HG03159 (cell line): ENCODE results near the gene CDKN1C.
A peak's percentile ranks its signal among the peaks of the same experiment; 100 is the strongest.

ENCODE experiments used
- ATAC-seq: cut with Tn5 transposase; IDR thresholded peaks from one replicate; pipeline ENCODE4 v1.9.1; 2021; ENCODE audit warnings: mild to moderate bottlenecking, moderate library complexity; ENCODE audit not compliant: unreplicated experiment

The CDKN1C gene

DNA sequence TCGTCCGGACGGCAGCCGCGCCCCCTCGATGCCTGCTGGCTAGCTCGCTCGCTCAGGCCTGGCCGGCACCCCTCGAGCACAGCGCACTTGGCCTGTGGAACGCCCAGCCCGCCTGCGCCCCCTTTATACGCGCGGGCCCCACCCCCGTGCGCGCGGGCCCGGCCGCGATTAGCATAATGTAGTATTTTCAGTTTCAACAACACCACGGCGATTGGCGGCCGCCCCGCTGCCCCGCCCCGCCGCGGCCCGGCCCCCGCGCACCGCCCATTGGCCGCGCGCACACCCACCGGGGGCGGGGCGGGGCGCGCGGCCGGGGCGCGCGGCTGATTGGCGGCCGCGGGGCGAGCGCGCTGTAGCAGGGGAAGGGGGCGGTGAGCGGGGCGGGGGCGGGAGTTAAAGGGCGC, at the start of gene CDKN1C:
TSS of gene CDKN1C (minus strand) at position 98 of the 404 bp plus-strand sequence. CDS start 319 bp downstream, outside the sequence.
- peak; percentile 82 for ATAC-seq

DNA sequence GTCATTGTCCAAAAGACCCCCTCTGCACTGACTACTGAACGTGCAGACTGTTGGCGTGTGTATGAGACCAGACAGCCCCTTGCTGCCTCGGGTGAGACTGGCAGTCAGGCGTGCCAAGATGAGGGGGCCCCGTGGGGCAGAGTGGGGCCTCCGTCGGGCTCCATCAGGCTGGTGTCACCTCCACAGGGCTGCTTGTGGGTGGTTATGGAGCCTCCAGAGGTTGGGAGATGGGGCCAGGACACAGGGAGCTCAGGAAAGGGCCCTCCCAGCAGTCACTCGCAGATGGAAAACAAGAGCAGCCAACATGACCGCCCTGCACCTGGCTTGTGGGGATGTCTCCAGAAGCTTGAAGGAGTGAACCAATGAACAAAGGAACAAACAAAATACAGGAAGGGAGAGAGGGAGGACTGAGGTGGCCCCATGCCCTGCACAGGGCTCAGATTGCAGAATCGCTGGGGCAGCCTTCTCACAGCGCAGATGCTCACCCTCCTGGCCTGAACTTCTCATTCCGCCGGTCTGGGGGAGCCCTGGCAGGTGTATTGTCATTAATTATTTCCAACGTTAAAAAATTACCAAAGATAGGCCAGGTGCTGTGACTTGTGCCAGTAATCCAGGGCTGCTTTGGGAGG, 49.1 kb upstream of the CDKN1C start:
- no peak for ATAC-seq

DNA sequence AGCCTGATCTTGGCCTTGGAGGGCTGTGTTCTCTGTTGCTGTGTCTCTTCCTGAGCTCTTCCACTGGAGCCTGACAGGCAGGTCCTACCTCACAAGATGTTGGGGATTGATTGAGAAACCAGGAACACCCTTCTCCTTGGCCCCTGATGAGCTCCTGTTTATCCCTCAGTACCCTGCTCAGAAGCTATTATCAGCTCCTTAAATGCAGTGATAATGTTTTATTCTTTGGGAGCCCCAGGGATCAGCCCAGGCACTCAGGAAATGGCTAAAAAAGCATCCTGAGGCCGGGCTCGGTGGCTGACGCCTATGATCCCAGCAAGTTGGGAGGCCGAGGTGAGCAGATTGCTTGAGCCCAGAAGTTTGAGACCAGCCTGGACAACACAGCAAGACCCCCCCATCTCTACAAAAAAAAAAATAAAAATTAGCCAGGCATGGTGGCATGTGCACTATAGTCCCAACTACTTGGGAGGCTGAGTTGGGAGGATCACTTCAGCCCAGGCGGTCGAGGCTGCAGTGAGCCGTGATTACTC, 48.5 kb upstream of the CDKN1C start:
- no peak for ATAC-seq

DNA sequence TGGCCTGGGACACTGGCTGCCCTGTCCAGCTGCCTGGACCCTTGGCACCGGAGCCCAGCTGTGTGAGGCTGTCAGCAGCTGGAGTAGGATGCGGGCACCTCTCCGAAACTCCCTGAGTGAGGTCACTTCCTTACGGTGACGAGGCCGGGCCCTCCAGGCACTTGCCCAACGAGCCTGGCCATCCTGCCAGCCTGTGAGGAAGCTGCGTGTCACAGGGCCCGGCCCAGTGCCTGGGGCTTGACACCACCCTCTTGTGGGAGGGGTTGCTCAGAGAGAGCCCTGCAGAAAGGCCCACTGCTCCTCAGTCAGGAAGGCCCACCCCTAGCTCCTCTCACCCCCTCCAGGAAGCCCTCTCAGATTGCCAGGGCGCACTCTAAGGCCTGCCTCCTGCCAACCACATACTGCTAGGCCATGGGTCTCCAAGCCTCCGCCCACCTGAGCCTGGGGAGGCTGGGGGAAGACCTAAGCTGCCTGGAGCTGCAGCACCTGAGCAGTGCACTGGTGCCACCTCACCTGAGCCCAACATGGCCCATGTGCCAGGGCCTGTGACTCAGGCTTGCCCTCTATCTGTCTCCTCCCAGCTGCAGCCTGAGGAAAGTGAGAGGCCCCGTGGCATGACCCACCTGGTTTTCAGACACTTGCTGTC, 47.9 kb upstream of the CDKN1C start:
- no peak for ATAC-seq

DNA sequence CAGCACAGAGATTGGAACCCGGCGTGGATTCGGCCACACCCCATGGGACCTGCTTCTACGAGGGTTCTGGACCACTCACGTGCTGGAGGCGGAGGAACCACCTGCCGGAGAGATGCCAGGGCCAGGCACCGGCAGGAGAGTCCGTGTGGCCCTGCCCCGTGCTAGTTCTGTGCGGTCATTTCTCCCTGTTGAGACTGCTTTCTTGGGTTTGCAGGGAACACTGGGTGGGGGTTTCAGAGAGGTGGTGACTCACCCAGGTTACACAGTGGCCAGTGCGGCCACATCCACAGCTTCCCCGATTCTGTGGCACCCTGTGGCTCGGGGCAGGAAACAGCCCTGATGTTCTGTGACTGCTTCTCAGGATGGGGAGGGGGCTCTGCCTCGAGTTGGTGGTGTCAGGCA, 47.3 kb upstream of the CDKN1C start:
- no peak for ATAC-seq

DNA sequence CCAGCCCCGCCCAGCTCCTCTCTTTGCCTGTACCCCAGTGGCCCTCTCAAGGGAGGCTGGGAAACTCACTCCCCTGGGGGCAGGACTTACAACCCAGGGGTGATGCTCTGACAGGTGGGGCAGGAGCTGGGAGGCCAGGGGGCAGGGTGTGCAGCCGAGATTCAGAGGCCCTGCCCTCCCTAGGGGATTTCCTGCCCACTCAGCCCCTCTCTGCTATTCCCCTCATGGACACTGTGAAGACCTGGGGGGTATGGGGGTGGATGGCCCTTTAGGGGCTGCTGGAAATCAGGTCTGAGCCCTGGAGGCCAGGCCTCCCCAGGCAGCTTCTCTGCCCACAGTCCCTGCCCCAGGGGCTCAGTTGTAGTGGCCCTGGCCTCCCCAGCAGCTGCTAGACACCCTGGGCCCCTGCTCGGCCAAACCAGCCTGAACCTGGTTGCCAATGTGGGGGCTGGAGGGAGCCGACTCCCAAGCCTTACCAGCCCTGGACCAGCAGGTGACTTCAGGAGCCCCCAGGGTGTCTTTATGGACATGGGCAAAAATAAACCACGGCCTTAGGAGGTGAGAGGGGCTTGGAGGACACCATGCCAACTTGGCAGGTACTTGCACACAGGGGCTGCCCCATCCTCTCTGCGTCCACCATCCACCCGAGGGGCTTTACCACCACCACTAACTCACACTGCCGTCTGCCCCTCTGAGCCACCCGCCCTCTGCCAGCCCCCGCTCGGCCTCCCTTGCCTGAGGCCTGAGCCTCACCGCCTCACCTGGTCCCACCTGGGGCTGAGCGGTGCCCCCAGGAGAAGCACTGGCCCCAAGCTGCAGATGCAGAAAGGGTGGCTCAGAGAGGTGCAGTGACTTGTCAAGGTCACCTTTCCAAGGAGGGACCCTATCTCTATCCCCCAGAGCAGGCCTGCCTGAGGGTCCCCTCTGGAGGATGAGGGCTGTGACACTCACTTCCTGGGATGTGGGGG, 46.5 kb upstream of the CDKN1C start:
- ATAC-seq = no peak

DNA sequence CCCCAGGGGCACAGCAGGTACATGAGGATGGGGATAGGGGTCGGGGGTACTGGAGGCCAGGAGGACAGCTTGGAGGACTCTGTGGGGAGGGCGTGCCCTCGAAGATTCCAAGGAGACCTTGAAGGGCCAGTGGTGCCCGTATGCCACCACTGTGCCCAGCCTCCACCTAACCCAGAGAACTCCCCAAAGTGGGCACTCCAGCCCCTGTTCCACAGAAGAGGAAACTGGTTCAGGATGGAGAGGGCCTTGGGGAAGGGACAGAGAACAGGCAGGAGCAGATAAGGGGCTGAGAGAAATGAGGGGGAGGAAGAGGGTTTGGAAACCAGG, 45.8 kb upstream of the CDKN1C start:
- no peak for ATAC-seq

DNA sequence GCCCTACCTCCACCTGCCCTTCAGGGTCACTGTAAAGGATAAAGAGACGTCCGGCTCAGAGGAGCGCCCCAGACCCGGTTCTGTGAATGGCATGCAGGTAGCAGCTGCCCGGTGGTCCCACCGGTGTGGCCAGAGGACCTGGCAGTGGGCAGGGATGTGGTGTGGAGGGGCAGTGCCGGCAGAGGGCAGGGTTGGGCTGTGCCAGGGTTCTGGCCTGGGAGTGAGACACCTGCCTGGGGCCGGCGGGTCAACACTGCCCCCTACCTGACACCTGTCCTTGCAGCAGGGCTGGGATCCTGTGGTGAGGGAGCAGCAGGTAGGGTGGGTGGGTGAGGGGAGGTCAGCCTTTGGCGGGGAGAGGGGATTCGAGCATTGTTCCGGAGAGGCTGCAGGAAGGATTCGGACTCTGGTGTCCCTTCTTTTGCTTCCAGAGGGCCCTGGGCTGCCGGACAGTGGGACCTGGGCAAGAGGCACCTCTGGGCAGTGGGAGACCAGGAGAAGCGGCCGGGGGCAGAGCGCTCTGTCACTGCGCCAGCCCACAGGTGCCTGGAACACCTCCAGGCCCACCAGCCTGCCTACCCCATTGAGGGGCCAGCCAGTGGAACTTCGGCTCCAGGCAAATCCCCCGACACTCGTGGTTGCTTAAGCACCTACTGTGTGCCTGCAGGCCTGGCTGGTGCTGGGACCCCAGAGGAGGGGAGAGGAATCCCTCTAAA, 45.3 kb upstream of the CDKN1C start:
- ATAC-seq = no peak

DNA sequence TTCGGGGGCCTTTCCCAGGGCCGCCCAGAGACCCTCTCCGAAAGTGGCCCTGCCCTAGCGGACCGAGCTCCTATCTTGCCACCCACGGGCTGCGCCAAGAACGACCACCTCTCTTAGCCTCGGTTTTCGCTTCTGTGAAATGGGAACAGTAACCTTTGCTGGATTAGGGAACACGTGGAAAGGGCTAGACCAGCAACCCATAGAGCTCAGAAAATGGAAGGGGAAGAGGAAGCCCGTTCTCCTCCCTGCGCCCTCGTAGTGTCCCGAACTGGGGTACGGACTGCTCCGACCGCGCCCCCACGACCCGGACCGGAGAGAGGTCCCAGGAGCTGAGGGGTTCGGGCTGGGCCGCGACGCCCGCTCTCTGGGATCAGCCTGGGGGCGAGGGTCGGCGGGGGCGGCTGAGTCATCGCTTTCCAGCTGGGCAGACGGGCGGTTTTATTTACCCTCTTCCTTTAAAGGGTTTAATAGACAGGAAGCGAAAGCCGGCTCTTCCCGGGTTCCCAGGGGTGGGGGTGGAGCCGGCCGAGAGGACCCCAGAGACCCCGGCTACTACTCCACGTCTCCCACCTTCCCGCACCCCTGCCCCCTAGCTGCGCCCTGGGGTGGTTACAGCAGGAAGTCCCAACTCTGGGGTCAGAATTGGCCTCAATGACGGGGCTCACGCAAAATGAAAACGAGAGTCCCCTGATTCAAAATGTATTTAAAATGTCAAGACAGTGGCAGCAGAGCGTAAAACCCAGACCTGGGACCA, 44.6 kb upstream of the CDKN1C start:
- no peak for ATAC-seq

DNA sequence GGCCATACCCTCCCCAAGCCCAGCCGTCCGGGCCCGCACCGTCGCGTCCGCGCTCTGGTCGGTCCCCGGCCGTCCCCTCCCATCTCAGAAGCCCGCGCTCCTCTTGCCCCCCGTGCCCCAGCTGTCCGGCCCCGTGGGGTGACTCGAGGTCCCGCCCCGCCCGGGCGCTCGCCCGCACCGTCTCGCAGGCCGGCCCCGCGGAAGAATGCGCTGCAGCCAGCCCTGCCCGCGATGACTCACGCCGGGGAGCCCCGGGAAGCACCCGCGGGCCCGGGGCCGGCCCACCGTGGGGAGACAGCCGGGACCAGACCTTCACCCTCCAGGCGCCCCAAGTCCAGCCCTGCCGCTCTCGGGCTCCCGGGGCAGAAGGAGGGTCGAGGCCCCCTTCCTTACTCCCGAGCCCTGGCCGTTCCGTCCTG, 44.0 kb upstream of the CDKN1C start:
- ATAC-seq = no peak

DNA sequence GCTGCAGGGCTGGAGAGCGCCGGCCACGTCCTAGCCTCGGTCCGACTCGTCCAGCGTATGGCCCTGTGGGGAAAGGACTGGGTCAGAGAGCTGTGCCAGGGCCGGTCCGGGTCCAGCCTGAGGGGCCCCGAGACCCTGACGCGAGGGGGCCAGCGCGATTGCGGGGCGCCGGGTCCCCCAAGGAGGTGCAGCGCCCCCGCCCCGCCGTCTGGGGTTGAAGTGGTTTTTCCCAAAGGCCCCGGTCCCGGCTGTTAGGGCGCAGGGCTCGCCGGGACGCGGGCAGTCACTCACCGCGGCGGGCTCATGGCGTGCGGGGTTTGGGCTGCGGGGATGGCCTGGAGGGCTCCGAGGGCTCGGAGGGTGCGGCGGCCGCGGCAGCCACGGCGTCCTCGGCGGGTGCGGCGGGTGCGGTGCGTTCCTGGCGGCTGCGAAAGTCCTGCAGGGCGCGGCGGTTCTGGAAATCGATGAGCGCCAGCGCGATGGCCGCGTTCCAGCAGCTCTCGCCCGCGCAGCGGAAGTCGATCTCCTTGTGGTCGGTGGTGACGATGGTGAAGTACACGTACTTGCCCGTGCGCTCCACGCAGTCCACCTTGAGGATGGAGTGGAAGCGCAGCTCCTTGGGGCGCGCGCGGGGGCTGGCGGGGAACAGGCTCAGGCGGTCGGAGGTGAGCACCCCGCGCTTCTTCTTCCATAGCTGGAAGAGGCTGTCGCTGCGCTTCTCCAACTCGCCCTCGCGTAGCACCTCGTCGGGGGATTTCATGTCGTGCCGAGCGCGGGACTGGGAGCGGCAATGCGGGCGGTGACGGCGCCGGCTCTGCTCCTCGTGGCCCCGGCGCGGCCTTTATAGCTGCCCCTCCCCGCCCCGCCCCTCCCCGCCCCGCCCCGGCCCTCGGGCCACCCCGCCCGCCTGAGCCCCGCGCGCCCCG, 43.3 kb upstream of the CDKN1C start, which contains the start of gene PHLDA2:
TSS of gene PHLDA2 (minus strand) at position 816 of the 926 bp plus-strand sequence. CDS start at position 760, 56 bp downstream.
- ATAC-seq = no peak

DNA sequence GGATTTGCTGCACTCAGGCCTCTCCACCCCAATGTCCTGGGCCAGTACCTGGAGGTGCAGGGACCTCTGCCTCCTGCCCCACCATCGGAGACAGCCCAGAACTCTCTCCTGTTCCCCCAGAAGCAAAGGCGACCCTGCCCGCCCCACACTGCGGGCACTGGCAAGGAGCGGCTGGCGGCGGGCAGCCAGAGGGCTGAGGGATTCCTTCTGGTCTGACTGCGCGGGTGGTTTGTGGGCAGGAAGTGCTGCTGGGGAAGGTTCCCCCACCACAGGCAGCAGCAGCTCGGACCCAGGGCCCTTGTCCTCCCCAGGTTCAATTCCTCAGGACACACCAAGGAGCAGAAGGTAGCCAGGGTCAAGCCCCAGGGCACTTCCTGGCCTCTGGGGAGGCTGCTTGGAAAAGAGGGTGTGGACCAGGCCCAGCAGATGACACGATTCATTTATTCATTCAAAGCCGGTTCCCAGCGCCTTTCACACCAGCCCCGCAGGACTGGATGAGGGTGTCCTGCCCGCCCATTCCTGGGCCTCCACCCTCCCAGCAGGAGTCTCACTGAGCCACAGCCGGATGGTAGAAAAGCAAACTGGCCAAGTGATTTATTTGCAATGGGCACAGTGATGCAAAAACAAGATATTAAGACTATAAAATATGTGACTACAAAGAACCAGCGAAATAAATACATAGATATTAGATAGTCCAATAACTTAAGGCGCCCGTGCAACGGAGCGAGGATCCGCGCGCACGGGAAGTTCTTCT, 42.5 kb upstream of the CDKN1C start:
- ATAC-seq = no peak

DNA sequence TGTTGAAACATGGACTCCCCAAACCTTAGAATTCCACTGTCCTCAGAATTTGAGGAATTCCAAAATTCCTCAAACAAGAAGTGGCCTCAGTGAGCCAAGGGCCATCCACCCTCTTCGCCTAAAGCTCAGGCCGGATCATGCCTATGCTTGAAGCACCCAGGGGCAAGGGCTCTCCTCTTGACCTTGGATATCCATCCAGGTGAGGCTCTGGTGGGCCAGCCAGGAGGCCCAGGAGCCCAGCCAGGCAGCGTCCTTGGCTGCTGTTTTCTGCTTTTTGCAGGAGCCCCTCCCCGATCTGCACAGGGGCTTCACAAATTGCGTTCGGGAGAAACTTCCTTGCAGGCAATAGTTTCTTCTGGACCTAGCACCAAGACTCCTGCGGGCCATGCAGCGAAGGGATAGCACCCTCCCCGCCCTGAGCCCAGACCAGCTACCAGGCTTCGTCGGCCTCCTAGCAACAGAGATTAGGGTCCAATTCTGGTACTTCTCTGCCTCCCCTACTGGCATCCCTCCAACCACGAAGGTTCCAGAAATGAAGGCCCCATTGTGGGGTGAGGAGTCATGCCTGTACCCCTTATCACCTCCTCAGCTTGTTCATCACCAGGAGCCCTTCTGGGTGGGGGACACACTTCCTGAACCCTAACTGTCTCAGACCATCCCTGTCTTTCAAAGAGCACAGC, 41.7 kb upstream of the CDKN1C start:
- no peak for ATAC-seq

DNA sequence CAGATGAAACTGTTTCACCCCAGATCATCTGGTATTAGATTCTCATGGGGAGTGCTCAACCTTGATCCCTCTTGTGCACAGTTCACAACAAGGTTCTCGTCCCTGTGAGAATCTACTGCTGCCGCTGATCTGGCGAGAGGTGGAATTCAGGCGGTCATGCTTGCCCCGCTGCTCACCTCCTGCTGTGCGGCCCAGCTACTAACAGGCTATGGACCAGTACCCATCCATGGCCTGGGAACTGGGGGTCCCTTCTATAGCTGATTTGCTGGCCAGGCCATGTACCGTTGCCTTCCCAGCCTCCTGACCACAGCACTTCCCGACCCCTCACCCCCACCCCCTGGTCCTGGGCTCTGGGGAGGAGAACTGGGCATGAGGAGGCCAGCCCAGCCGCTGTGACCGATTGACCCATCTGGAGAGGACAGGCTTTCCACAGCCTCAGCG, 41.1 kb upstream of the CDKN1C start:
- no peak for ATAC-seq

DNA sequence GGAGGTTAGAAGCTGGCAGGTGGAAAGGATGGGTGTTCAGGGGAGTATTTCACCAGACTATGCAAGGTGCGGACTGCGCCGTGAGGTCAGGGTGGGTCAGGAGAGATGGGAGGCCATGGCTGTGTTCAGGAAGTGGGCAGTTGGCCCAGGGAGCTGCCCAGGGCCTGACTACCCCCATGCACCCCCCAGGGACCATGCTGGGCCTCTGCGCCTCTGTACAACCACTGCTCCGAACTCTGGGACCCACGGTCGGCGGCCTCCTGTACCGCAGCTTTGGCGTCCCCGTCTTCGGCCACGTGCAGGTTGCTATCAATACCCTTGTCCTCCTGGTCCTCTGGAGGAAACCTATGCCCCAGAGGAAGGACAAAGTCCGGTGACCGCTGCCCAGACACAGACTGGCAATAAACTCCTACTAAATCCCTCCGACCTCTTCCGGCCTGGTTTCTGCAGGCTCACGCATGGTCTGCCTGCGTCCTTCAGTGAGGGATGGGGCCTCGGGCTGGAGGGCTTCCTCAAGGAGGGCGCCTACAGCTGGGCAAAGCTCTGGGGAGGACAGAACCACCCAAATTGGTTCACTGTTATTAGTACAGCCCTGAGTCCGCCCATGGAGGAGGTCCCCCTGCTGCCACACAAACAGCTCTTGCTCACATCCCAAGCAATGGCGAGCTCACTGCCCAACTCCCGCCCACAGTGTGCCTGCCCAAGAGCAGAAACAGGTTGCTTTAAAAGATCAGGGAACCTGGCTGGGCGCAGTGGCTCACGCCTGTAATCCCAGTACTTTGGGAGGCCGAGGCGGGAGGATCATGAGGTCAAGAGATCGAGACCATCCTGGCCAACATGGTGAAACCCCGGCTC, 39.5 kb upstream of the CDKN1C start:
- no peak for ATAC-seq

DNA sequence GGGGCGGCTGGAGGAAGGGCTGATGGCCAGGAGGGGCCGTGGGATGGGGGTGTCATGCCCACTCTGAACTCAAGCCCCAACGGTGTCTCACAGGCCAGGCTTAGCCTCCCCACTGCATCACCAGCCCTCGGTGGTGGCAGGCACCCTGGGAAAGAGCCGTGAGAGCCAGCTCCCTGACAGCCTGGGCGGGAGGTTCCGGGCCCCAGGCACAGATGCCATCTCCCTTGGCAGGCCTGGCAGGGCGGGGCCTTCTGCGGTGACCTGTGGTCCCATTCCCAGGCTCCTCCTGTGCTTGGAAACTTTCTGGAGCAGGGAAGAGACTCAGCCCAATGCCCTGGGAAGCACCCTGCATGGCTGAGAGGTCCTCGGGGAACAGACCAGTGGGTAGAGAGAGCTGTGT, 38.8 kb upstream of the CDKN1C start:
- ATAC-seq = no peak
